ENCODE results near the gene BCAR1.

Gene BCAR1

GRCh38 chr16:75254359-75254837 is 3.0 kb upstream of the BCAR1 start:
- no peak for DNase-seq
- no peak overlapping the region for H3K27ac ChIP-seq (ENCODE audit: insufficient read depth, low read length, poor library complexity, severe bottlenecking)
- no peak overlapping the region for H3K4me3 ChIP-seq (ENCODE audit: insufficient read depth, low read depth, low read length, poor library complexity, severe bottlenecking)
- H3K27me3 ChIP-seq (replicated peaks; ENCODE audit: control insufficient read depth, insufficient read depth, low read length, poor library complexity, severe bottlenecking): peaks cover 37% of the 10 kb centered on the region
- no peaks in the 10 kb centered on the region for H3K9me3 ChIP-seq (ENCODE audit: control insufficient read depth, low read length)
- peaks cover 10% of the 10 kb centered on the region for H3K4me1 ChIP-seq (ENCODE audit: control insufficient read depth, insufficient read depth, low read length, poor library complexity, severe bottlenecking)
- no peaks in the 10 kb centered on the region for H3K36me3 ChIP-seq (ENCODE audit: control insufficient read depth, insufficient read depth, low read length)

- Histone ChIP-seq H3K27me3 (replicated peaks; ENCODE audit: control insufficient read depth, insufficient read depth, low read length, poor library complexity, severe bottlenecking) (peaks cover 37% of the 10 kb centered on the region), H3K27ac (ENCODE audit: insufficient read depth, low read length, poor library complexity, severe bottlenecking) (no peak overlapping the region)
Observed at GRCh38 chr16:75252946-75253911, 1.8 kb upstream of the BCAR1 start.

GRCh38 chr16:75252049-75252864 is 833 bp upstream of the BCAR1 start:
- H3K4me3 ChIP-seq (ENCODE audit: insufficient read depth, low read depth, low read length, poor library complexity, severe bottlenecking): no peak overlapping the region
- no peak overlapping the region for H3K27ac ChIP-seq (ENCODE audit: insufficient read depth, low read length, poor library complexity, severe bottlenecking)
- H3K4me1 ChIP-seq (ENCODE audit: control insufficient read depth, insufficient read depth, low read length, poor library complexity, severe bottlenecking): peaks cover 10% of the 10 kb centered on the region
- H3K9me3 ChIP-seq (ENCODE audit: control insufficient read depth, low read length): no peaks in the 10 kb centered on the region
- H3K36me3 ChIP-seq (ENCODE audit: control insufficient read depth, insufficient read depth, low read length): no peaks in the 10 kb centered on the region
- peaks cover 37% of the 10 kb centered on the region for H3K27me3 ChIP-seq (replicated peaks; ENCODE audit: control insufficient read depth, insufficient read depth, low read length, poor library complexity, severe bottlenecking)
- DNase-seq: no peak

More at GRCh38 chr16:75252946-75253911, 1.8 kb upstream of the BCAR1 start:
- Histone ChIP-seq H3K36me3 (ENCODE audit: control insufficient read depth, insufficient read depth, low read length) (no peaks in the 10 kb centered on the region), H3K9me3 (ENCODE audit: control insufficient read depth, low read length) (no peaks in the 10 kb centered on the region), H3K4me1 (ENCODE audit: control insufficient read depth, insufficient read depth, low read length, poor library complexity, severe bottlenecking) (peaks cover 10% of the 10 kb centered on the region), H3K4me3 (ENCODE audit: insufficient read depth, low read depth, low read length, poor library complexity, severe bottlenecking) (no peak overlapping the region)
- DNase-seq: no peak

GRCh38 chr16:75250809-75251279 is 580 bp downstream of the BCAR1 start:
- Histone ChIP-seq H3K36me3 (ENCODE audit: control insufficient read depth, insufficient read depth, low read length) (no peaks in the 10 kb centered on the region), H3K27ac (ENCODE audit: insufficient read depth, low read length, poor library complexity, severe bottlenecking) (no peak overlapping the region), H3K4me3 (ENCODE audit: insufficient read depth, low read depth, low read length, poor library complexity, severe bottlenecking) (peak overlapping the region; percentile 50), H3K9me3 (ENCODE audit: control insufficient read depth, low read length) (no peaks in the 10 kb centered on the region), H3K27me3 (replicated peaks; ENCODE audit: control insufficient read depth, insufficient read depth, low read length, poor library complexity, severe bottlenecking) (peaks cover 37% of the 10 kb centered on the region), H3K4me1 (ENCODE audit: control insufficient read depth, insufficient read depth, low read length, poor library complexity, severe bottlenecking) (peaks cover 10% of the 10 kb centered on the region)
- no peak for DNase-seq

- Histone ChIP-seq H3K27me3 (replicated peaks; ENCODE audit: control insufficient read depth, insufficient read depth, low read length, poor library complexity, severe bottlenecking) (peaks cover 37% of the 10 kb centered on the region), H3K4me3 (ENCODE audit: insufficient read depth, low read depth, low read length, poor library complexity, severe bottlenecking) (peak overlapping the region; percentile 50), H3K27ac (ENCODE audit: insufficient read depth, low read length, poor library complexity, severe bottlenecking) (no peak overlapping the region), H3K4me1 (ENCODE audit: control insufficient read depth, insufficient read depth, low read length, poor library complexity, severe bottlenecking) (peaks cover 10% of the 10 kb centered on the region), H3K9me3 (ENCODE audit: control insufficient read depth, low read length) (no peaks in the 10 kb centered on the region), H3K36me3 (ENCODE audit: control insufficient read depth, insufficient read depth, low read length) (no peaks in the 10 kb centered on the region)
- no peak for DNase-seq
Observed at GRCh38 chr16:75250089-75250808, 1.2 kb downstream of the BCAR1 start.

- H3K9me3 ChIP-seq (ENCODE audit: control insufficient read depth, low read length): no peaks in the 10 kb centered on the region
- peaks cover 34% of the 10 kb centered on the region for H3K27me3 ChIP-seq (replicated peaks; ENCODE audit: control insufficient read depth, insufficient read depth, low read length, poor library complexity, severe bottlenecking)
- no peak overlapping the region for H3K27ac ChIP-seq (ENCODE audit: insufficient read depth, low read length, poor library complexity, severe bottlenecking)
- no peak for DNase-seq
- peaks cover 10% of the 10 kb centered on the region for H3K4me1 ChIP-seq (ENCODE audit: control insufficient read depth, insufficient read depth, low read length, poor library complexity, severe bottlenecking)
- no peak overlapping the region for H3K4me3 ChIP-seq (ENCODE audit: insufficient read depth, low read depth, low read length, poor library complexity, severe bottlenecking)
- H3K36me3 ChIP-seq (ENCODE audit: control insufficient read depth, insufficient read depth, low read length): no peaks in the 10 kb centered on the region
Observed at GRCh38 chr16:75249441-75249840, 2.0 kb downstream of the BCAR1 start.

- Histone ChIP-seq H3K27ac (ENCODE audit: insufficient read depth, low read length, poor library complexity, severe bottlenecking) (no peak overlapping the region), H3K36me3 (ENCODE audit: control insufficient read depth, insufficient read depth, low read length) (no peaks in the 10 kb centered on the region), H3K9me3 (ENCODE audit: control insufficient read depth, low read length) (no peaks in the 10 kb centered on the region), H3K4me1 (ENCODE audit: control insufficient read depth, insufficient read depth, low read length, poor library complexity, severe bottlenecking) (peaks cover 10% of the 10 kb centered on the region), H3K27me3 (replicated peaks; ENCODE audit: control insufficient read depth, insufficient read depth, low read length, poor library complexity, severe bottlenecking) (peaks cover 34% of the 10 kb centered on the region), H3K4me3 (ENCODE audit: insufficient read depth, low read depth, low read length, poor library complexity, severe bottlenecking) (no peak overlapping the region)
- no peak for DNase-seq
Observed at GRCh38 chr16:75248536-75249380, 2.7 kb downstream of the BCAR1 start.

GRCh38 chr16:75248142-75248535 is 3.3 kb downstream of the BCAR1 start:
- no peaks in the 10 kb centered on the region for H3K36me3 ChIP-seq (ENCODE audit: control insufficient read depth, insufficient read depth, low read length)
- no peak overlapping the region for H3K27ac ChIP-seq (ENCODE audit: insufficient read depth, low read length, poor library complexity, severe bottlenecking)
- no peak overlapping the region for H3K4me3 ChIP-seq (ENCODE audit: insufficient read depth, low read depth, low read length, poor library complexity, severe bottlenecking)
- H3K27me3 ChIP-seq (replicated peaks; ENCODE audit: control insufficient read depth, insufficient read depth, low read length, poor library complexity, severe bottlenecking): peaks cover 32% of the 10 kb centered on the region
- H3K9me3 ChIP-seq (ENCODE audit: control insufficient read depth, low read length): no peaks in the 10 kb centered on the region
- DNase-seq: no peak
- peaks cover 10% of the 10 kb centered on the region for H3K4me1 ChIP-seq (ENCODE audit: control insufficient read depth, insufficient read depth, low read length, poor library complexity, severe bottlenecking)

GRCh38 chr16:75247249-75247648 is 4.2 kb downstream of the BCAR1 start:
- peaks cover 10% of the 10 kb centered on the region for H3K4me1 ChIP-seq (ENCODE audit: control insufficient read depth, insufficient read depth, low read length, poor library complexity, severe bottlenecking)

More at GRCh38 chr16:75247249-75247648, 4.2 kb downstream of the BCAR1 start:
- H3K27me3 ChIP-seq (replicated peaks; ENCODE audit: control insufficient read depth, insufficient read depth, low read length, poor library complexity, severe bottlenecking): peaks cover 23% of the 10 kb centered on the region
- no peaks in the 10 kb centered on the region for H3K36me3 ChIP-seq (ENCODE audit: control insufficient read depth, insufficient read depth, low read length)
- DNase-seq: no peak
- no peaks in the 10 kb centered on the region for H3K9me3 ChIP-seq (ENCODE audit: control insufficient read depth, low read length)
- no peak overlapping the region for H3K4me3 ChIP-seq (ENCODE audit: insufficient read depth, low read depth, low read length, poor library complexity, severe bottlenecking)
- H3K27ac ChIP-seq (ENCODE audit: insufficient read depth, low read length, poor library complexity, severe bottlenecking): no peak overlapping the region
